Measurements from ENCODE around the gene UBN1. TPM values are rescaled to one million over a fixed set of nuclear protein-coding genes. Genes with fewer than 3 reads are reported as not detected.

UBN1 gene, protein sequence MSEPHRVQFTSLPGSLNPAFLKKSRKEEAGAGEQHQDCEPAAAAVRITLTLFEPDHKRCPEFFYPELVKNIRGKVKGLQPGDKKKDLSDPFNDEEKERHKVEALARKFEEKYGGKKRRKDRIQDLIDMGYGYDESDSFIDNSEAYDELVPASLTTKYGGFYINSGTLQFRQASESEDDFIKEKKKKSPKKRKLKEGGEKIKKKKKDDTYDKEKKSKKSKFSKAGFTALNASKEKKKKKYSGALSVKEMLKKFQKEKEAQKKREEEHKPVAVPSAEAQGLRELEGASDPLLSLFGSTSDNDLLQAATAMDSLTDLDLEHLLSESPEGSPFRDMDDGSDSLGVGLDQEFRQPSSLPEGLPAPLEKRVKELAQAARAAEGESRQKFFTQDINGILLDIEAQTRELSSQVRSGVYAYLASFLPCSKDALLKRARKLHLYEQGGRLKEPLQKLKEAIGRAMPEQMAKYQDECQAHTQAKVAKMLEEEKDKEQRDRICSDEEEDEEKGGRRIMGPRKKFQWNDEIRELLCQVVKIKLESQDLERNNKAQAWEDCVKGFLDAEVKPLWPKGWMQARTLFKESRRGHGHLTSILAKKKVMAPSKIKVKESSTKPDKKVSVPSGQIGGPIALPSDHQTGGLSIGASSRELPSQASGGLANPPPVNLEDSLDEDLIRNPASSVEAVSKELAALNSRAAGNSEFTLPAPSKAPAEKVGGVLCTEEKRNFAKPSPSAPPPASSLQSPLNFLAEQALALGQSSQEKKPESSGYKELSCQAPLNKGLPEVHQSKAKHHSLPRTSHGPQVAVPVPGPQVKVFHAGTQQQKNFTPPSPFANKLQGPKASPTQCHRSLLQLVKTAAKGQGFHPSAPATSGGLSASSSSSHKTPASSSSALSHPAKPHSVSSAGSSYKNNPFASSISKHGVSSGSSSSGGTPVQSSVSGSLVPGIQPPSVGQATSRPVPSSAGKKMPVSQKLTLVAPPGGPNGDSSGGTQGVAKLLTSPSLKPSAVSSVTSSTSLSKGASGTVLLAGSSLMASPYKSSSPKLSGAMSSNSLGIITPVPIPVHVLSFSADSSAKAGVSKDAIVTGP (N-terminal part only)
- total RNA-seq, result 10 to 100 TPM; 43.8 to 55.9 TPM

GRCh38 chr16:4846901-4847773, at the start of gene UBN1, which contains the start of gene GLYR1:
UBN1 (plus strand) TSS chr16:4847481; CDS start chr16:4852918, 5,437 bp downstream.
GLYR1 (minus strand) TSS chr16:4847288; CDS start chr16:4847265, 23 bp downstream.
- peak; percentile 95 to 97 for ATAC-seq
- Mint-ChIP-seq H3K9me3 (no peaks in the 10 kb centered on the region), H3K27ac (peak within 1 kb of the TSS; percentile 80 to 88), H3K36me3 (peaks cover 11% of the 10 kb centered on the region), H3K4me1 (ENCODE audit: low read depth in 2 of 2) (peaks cover 43 to 44% of the 10 kb centered on the region in 2 donors), H3K4me3 (peak within 1 kb of the TSS; percentile 99), H3K27me3 (no peaks in the 10 kb centered on the region)
- DNase-seq (ENCODE audit: low spot score), result peak; percentile 100

DNA sequence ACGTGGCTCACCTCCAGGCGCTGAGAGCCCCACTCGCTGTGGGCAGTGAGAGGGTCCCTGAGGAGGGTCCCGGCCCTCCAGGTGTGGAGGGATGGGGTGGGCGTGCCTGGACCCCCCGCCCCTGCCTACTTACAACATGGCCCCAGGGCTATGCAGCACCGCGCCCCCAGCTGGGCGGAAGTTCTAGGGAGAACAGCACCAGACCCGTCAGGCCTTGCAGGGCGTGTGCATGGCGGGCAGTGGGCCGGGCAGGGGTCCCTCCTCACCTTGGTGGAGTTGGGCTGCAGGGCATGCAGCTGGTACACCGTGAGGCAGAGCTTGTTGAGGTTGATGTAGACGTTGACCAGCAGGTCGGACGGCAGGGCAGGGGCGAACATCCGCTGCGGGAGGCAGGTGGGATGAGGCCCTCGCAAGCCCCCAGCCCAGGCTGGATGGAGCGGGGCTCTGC, 49.5 kb upstream of the UBN1 start:
- DNase-seq (ENCODE audit: low spot score) (peak; percentile 56), ATAC-seq (no peak)
- H3K4me3 Mint-ChIP-seq, result no peak overlapping the region
- no peak overlapping the region for H3K27ac Mint-ChIP-seq
- H3K4me1 Mint-ChIP-seq (ENCODE audit: low read depth in 2 of 2), result peaks cover 0 to 3% of the 10 kb centered on the region in 2 donors
- no peaks in the 10 kb centered on the region for H3K36me3 Mint-ChIP-seq
- H3K27me3 Mint-ChIP-seq, result no peaks in the 10 kb centered on the region
- no peaks in the 10 kb centered on the region for H3K9me3 Mint-ChIP-seq

DNA sequence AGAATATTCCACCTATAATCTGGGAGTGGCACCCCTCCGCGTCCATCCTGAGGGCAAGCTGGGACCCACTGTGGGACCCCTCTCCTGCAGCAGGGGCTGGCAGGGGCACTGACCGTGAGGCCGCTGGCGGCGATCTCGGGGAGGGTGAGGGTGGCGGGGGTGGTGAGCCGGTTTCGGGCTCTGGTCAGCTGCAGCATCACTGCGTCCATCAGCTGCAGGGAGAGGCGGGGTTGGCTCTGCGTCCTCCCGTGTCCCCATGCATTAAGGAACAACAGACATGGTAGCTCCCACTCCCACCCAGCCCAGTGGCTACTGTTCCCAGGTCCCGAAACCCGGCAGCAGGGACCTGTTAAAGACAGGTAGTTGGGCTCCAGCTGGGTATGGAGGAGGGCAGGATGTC, 48.8 kb upstream of the UBN1 start:
- Mint-ChIP-seq H3K4me3 (no peak overlapping the region), H3K27ac (no peak overlapping the region)

DNA sequence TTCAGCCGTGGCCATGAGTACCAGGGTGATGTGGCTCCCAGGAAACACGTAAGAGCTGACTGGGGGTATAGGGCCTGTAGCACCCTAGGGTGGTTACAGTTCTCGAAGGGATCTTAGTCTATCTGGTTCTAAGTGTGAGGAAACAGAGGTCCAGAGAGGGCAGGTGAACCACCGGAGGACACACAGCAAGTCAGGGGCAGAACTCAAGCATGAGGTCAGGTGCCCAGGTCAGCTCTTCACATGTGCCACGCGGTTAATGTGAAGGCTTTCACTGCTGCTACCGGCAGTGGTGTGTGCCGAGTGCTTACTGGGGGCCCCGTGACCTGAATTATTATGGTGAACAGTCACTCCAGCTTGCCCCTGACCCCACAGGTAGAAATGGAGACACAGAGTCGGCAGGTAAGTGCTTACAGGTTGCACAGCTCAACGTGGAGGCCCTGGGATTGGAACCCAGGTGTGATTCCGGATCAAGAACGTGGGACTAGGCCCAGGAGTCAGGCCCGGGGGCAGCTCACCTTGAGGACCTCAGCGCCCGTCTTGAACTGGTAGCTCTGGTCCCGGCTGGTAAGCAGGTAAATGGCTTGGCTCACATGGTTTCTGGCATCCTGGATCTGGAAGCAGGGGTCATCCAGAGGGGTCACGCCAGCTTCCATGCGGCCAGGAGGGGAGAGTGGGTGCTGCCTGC, 48.0 kb upstream of the UBN1 start:
- no peaks in the 10 kb centered on the region for H3K9me3 Mint-ChIP-seq
- no peaks in the 10 kb centered on the region for H3K36me3 Mint-ChIP-seq
- no peaks in the 10 kb centered on the region for H3K27me3 Mint-ChIP-seq
- H3K4me1 Mint-ChIP-seq (ENCODE audit: low read depth in 2 of 2), result peaks cover 0 to 8% of the 10 kb centered on the region in 2 donors
- no peak overlapping the region for H3K27ac Mint-ChIP-seq
- no peak for ATAC-seq
- no peak overlapping the region for H3K4me3 Mint-ChIP-seq
- DNase-seq (ENCODE audit: low spot score), result peak; percentile 41

More for the DNA sequence above, 48.8 kb upstream of the UBN1 start:
- DNase-seq (ENCODE audit: low spot score) (peak; percentile 32), ATAC-seq (no peak)
- no peaks in the 10 kb centered on the region for H3K36me3 Mint-ChIP-seq
- H3K4me1 Mint-ChIP-seq (ENCODE audit: low read depth in 2 of 2), result peaks cover 0 to 3% of the 10 kb centered on the region in 2 donors
- no peaks in the 10 kb centered on the region for H3K27me3 Mint-ChIP-seq
- H3K9me3 Mint-ChIP-seq, result no peaks in the 10 kb centered on the region

GRCh38 chr16:4800290-4801041, 46.8 kb upstream of the UBN1 start:
- H3K4me3 Mint-ChIP-seq, result peak overlapping the region; percentile 73
- no peaks in the 10 kb centered on the region for H3K9me3 Mint-ChIP-seq
- DNase-seq (ENCODE audit: low spot score) (peak; percentile 60), ATAC-seq (no peak)
- no peaks in the 10 kb centered on the region for H3K36me3 Mint-ChIP-seq
- H3K27ac Mint-ChIP-seq, result peak overlapping the region in 1 of 2 donors; percentile 58
- no peaks in the 10 kb centered on the region for H3K27me3 Mint-ChIP-seq
- H3K4me1 Mint-ChIP-seq (ENCODE audit: low read depth in 2 of 2), result peaks cover 0 to 8% of the 10 kb centered on the region in 2 donors

GRCh38 chr16:4801051-4801961, 46.0 kb upstream of the UBN1 start:
- Mint-ChIP-seq H3K9me3 (no peaks in the 10 kb centered on the region), H3K27me3 (no peaks in the 10 kb centered on the region), H3K27ac (peak overlapping the region in 1 of 2 donors; percentile 58), H3K36me3 (no peaks in the 10 kb centered on the region), H3K4me1 (ENCODE audit: low read depth in 2 of 2) (peaks cover 0 to 8% of the 10 kb centered on the region in 2 donors), H3K4me3 (peak overlapping the region; percentile 79)
- ATAC-seq (no peak), DNase-seq (ENCODE audit: low spot score) (peak; percentile 50)

- Mint-ChIP-seq H3K27ac (peak within 1 kb of the TSS in 1 of 2 donors; percentile 70), H3K4me1 (ENCODE audit: low read depth in 2 of 2) (peaks cover 0 to 8% of the 10 kb centered on the region in 2 donors), H3K9me3 (no peaks in the 10 kb centered on the region), H3K36me3 (no peaks in the 10 kb centered on the region), H3K27me3 (no peaks in the 10 kb centered on the region), H3K4me3 (peak within 1 kb of the TSS; percentile 79)
- peak; percentile 63 to 69 for ATAC-seq
- peak; percentile 77 for DNase-seq (ENCODE audit: low spot score)
Measured at GRCh38 chr16:4801962-4802658, 45.2 kb upstream of the UBN1 start, which contains the start of gene ROGDI. ROGDI (minus strand) TSS chr16:4802633; CDS start chr16:4802571, 62 bp downstream.

- peak; percentile 97 for ATAC-seq
- no peaks in the 10 kb centered on the region for H3K9me3 Mint-ChIP-seq
- peaks cover 6% of the 10 kb centered on the region for H3K36me3 Mint-ChIP-seq
- peak overlapping the region; percentile 79 for H3K4me3 Mint-ChIP-seq
- H3K27me3 Mint-ChIP-seq, result no peaks in the 10 kb centered on the region
- peak; percentile 92 for DNase-seq (ENCODE audit: low spot score)
- peak overlapping the region in 1 of 2 donors; percentile 70 for H3K27ac Mint-ChIP-seq
- peaks cover 0 to 8% of the 10 kb centered on the region in 2 donors for H3K4me1 Mint-ChIP-seq (ENCODE audit: low read depth in 2 of 2)
Measured at GRCh38 chr16:4802659-4803287, 44.5 kb upstream of the UBN1 start.

DNA sequence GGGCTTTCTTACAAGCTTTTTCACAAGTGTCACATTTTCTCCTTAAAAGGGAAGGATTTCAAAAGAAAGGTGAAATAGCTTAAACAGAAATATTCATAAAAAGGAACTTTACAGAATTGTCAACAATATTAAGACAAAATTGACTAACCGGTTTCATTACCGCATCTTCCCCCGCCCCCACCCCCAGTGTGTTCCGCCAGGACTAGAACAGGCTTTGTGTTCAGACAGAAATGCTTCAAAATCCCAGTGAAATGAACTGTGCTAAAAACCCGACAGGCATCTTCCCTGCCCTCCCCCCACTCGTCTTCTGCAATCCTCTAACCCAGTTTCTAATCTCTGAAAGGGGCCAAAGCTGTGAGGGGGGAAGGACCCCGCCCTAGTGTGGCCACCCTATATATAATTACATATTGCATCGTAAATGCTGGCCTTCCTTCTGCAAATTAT, 43.9 kb upstream of the UBN1 start:
- H3K4me1 Mint-ChIP-seq (ENCODE audit: low read depth in 2 of 2), result peaks cover 0 to 8% of the 10 kb centered on the region in 2 donors
- no peaks in the 10 kb centered on the region for H3K27me3 Mint-ChIP-seq
- H3K4me3 Mint-ChIP-seq, result peak overlapping the region; percentile 79

More for the DNA sequence above, 43.9 kb upstream of the UBN1 start:
- Mint-ChIP-seq H3K9me3 (no peaks in the 10 kb centered on the region), H3K36me3 (peaks cover 7% of the 10 kb centered on the region), H3K27ac (peak overlapping the region in 1 of 2 donors; percentile 70)
- no peak for ATAC-seq
- no peak for DNase-seq (ENCODE audit: low spot score)

Measured in natural killer cell treated with Interleukin-12 subunit alpha and Interleukin-12 subunit beta and Interleukin-15 and Interleukin-18, amount 100 ng/mL, for 72 hours (primary cell).